Measurements from ENCODE around the gene CACNB3.

Gene CACNB3

GRCh38 chr12:48817873-48818830 lies at the start of gene CACNB3:
Gene CACNB3 (plus strand): TSS chr12:48818496. CDS start chr12:48818930, 434 bp downstream.
- no peak for DNase-seq

- DNase-seq = no peak
Observed at GRCh38 chr12:48768736-48769135, 49.6 kb upstream of the CACNB3 start.

GRCh38 chr12:48770756-48771155 lies 47.5 kb upstream of the CACNB3 start:
- DNase-seq = no peak

- DNase-seq = no peak
Observed at GRCh38 chr12:48771588-48772112, 46.6 kb upstream of the CACNB3 start.

GRCh38 chr12:48773686-48774085 lies 44.6 kb upstream of the CACNB3 start:
- no peak for DNase-seq

- no peak for DNase-seq
Observed at GRCh38 chr12:48774516-48774915, 43.8 kb upstream of the CACNB3 start.

GRCh38 chr12:48775299-48775698 lies 43.0 kb upstream of the CACNB3 start:
- no peak for DNase-seq

- no peak for DNase-seq
Observed at GRCh38 chr12:48775991-48776649, 42.2 kb upstream of the CACNB3 start.

- no peak for DNase-seq
Observed at GRCh38 chr12:48776956-48777355, 41.3 kb upstream of the CACNB3 start.

GRCh38 chr12:48777501-48778400 lies 40.5 kb upstream of the CACNB3 start:
- DNase-seq = no peak

GRCh38 chr12:48779869-48780268 lies 38.4 kb upstream of the CACNB3 start:
- DNase-seq = no peak

GRCh38 chr12:48780381-48781025 lies 37.8 kb upstream of the CACNB3 start:
- DNase-seq = no peak

- no peak for DNase-seq
Observed at GRCh38 chr12:48781750-48782456, 36.4 kb upstream of the CACNB3 start.

GRCh38 chr12:48782457-48783395 lies 35.6 kb upstream of the CACNB3 start:
- no peak for DNase-seq

GRCh38 chr12:48783432-48783831 lies 34.9 kb upstream of the CACNB3 start:
- DNase-seq = no peak

- no peak for DNase-seq
Observed at GRCh38 chr12:48786591-48787544, 31.4 kb upstream of the CACNB3 start.

GRCh38 chr12:48787791-48788523 lies 30.3 kb upstream of the CACNB3 start:
- DNase-seq = no peak

- DNase-seq = no peak
Observed at GRCh38 chr12:48788524-48788853, 29.8 kb upstream of the CACNB3 start.
